SW480 (cell line): ENCODE data around the gene CUZD1.
A peak's percentile ranks its signal among the peaks of the same experiment; 100 is the strongest.

ENCODE experiments used
- DNase-seq: peaks from one replicate; pipeline ENCODE4 v3.0.0-alpha.2; 2016; ENCODE audit warnings: low spot score

Gene CUZD1

DNA sequence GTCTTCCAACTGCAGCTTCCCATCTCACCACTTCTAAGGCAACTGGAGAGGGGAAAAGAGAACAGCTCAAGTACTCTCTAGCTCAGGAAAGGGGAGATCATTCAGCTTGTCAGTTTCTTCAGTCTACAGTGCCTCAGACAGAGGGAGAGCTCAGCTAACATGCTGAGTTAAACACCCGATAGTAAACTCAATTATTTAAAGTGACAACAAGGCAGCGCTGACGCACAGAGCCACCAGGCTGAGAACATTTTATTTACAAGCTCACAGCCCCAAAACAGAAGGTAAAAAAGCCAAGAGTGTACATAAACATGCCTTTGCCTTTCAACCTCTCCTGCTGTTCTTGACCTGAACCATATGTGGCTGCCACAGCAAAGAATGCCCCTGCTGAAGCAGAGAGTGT lies 10.1 kb upstream of the CUZD1 start:
- no peak for DNase-seq

DNA sequence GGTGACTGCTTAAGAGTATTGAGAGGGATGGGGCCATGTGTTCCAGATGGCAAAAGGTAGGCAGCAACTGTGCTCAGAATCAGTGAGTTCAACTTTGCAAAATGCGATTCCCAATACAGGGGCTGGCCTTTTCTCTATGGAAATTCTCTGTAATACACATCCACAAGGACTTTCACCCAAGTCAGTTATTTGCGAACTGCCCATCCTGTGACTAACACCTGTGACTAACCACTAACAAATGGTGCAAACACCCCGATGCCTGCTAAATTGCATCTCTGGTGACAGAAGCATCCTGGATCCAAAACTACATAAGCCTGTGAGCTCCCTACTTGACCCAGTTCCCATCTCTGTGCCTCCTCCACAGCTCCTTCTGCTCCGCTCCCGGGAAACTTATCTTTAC lies 9.0 kb upstream of the CUZD1 start:
- no peak for DNase-seq

DNA sequence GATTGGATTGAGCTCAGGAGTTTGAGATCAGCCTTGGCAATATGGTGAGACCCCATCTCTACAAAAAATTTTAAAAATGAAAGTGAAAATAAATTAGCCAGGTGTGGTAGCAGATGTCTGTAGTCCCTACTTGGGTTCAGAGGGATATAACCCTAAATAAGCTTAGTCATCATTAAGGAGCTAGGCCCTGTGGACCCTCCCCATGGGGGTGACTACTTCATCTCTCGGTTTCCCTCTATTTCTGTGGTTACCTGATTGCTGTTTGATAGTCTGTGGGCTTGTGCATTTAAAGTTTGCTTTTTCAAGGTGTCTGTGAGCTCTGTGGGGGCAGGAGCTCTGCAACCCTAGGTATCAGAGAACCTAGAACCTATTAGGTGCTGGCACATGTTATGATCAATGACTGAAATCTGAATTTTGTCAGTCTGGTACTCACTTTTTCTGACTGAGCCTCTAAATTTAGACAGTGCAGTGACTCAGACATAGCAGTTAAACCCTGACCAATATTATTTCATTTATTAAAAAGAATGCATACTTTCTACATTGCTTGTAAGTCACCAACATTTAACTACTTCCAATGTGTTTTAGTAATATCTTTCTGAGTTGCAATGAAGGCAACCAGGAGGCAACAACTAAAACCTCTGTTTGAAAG lies 8.1 kb upstream of the CUZD1 start:
- no peak for DNase-seq

DNA sequence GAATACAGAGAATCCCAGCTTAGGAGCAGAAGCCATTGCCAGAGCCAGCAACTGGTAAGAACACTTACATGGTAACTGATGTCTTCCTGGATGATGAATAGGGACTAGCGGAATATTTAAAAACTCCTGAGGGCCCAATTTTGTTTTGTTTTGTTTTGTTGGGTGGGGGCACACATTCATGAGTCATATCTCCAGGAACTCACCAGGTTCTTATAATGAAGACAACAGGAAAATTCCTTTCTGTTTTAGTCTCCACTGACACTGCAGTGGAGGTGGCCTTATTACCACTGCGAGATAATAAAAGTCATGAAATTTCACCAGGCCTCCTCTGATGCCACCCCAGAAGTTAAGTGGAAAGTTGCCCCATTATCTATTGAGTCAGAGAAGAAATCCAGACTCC lies 6.6 kb upstream of the CUZD1 start:
- no peak for DNase-seq

- DNase-seq, result no peak
These were observed 5.3 kb upstream of the CUZD1 start for GRCh38 chr10:122850705-122851640.

DNA sequence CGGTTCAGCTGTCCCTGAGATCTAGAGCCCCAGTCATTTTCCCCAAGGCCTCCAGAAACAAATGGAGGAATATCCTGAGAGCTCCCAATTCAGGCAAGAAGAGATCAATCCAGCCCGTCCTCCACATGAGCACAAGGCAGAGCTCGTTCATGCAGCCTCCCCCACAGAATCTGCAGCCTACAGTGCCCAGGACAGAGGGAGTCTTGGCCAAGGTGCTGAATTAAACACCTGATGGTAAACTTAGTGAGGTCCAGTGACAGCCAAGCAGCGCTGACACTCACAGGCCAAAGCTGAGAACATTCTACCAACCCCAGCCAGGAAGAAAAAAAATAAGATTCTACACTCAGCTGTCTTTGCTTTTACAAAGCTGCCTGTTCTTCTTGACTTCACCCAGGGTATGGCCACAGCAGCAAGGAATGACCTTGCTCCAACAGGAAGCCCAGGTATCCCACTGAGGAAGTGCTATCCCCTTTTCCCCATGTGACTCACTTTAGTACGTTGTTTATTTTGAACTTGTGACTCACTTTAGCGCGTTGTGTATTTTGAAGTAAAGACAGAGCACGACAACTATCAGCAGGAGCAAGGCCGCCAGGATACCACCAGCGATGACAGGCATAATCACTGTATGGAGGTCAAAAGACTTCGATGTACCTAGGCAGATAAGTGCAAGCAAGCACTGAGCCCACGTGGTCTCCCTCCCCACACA lies 4.4 kb upstream of the CUZD1 start:
- no peak for DNase-seq

DNA sequence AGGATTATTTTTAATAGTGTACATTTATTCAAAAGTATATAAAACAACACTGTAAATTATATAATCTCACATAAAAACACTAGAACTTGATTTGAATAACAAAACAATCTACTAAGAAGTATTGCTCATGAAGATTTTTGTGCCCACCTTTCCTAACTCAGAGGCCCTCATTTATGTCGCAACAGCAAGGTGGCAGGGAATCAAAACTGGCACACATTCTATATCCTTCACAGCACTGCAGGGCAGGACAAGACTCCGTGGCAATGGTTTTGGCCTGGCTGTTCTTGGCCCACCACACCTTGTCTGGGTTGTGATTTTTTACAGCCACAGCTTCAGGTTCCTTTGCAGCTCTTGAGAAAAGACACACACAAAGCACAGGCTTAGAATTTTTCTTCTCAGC lies 3.4 kb upstream of the CUZD1 start:
- no peak for DNase-seq

DNA sequence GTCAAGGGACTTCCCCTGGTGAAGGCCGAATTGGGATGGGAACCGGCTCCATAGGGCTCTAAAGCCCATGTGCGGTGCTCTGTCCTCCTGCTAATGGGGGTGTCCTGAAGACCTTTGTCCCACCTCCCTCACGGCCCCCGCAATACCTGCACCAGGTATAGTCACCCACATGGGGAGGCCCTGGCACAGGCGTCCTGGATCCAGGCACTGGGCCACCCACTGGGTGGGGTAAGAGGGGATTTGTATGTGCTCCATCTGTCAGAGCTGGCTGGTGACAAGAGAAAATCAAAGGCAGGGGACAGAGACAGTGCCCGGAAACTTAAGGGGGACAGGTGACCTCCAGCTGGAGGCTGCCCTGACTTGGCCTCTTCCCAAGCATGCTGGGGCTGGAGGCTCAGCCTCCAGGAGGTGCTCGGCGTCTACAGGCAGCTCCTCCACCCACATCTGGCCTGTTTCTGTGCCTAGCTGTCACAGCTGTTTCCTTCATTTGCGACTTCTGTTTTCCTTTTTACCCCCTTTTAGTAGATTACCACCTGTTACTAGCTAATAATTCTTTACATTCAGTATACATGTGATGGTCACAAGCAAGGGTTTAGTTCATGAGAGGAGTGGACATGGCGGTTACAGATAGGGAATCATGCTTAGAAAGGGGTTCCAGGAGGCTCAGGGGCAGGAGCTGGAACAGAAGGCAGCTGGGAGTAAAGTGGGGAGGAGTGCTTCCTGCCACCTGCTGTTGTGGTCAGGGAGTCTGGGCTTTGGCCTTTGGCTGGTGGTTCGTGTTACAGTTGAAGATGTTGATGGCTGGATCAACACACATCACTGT lies 2.3 kb upstream of the CUZD1 start:
- DNase-seq, result peak; percentile 31

DNA sequence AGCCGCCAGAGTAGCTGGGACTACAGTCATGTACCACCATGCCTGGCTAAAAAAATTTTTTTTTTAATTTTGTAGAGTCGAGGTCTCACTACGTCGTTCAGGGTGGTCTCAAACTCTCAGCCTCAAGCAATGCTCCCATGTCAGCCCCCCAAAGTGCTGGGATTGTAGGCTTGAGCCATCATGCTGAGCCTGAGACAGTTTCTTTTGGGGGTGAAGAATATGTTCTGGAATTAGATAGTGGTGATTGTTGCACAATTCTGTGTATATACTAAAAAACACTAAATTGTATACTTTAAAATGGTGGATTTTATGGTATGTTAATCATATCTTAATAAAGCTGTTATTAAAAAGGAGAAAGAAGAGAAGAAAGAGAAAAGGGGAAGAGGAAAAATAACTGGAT lies 1.5 kb downstream of the CUZD1 start:
- DNase-seq, result no peak

- DNase-seq, result no peak
These were observed 4.1 kb downstream of the CUZD1 start for GRCh38 chr10:122841569-122841968.

DNA sequence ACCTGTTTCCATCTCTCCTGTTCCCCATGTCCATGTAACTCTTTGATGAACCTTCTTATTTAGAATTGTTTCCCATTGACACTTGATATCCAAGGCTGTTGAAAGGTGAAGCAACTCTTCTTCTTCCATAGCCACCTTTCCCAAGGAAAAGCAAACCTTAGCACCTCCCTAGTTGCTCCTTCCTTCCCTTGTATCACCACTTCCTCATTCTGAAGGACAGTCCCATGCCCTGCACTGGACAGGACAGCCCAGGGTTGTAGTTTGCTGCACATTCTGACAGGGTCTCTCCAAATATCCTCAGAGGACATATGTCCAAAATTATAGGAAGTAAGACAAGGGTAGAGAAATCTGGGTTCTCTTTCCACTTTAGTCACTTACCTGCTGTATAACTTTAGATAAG lies 6.2 kb downstream of the CUZD1 start:
- DNase-seq, result no peak

DNA sequence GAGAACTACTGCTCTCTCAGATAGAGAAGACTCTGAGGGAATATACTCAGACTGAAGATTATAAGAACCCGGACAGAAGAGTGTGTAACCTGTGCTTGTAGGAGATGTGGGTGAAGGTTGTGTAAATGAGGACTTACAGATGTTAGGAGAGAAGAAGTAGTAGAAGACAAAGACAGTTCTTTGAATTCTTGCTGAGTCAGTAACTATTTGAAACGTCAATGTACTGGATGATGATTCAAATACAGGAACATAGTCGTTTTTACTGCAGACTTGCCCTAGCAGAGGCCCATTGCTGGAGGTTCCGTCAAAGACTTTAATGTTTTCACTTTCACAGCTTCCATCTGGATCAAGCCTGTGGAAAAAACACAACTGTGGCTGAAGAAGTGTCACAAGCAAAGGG lies 6.8 kb downstream of the CUZD1 start:
- no peak for DNase-seq

GRCh38 chr10:122835908-122836307 lies 9.7 kb downstream of the CUZD1 start:
- no peak for DNase-seq

DNA sequence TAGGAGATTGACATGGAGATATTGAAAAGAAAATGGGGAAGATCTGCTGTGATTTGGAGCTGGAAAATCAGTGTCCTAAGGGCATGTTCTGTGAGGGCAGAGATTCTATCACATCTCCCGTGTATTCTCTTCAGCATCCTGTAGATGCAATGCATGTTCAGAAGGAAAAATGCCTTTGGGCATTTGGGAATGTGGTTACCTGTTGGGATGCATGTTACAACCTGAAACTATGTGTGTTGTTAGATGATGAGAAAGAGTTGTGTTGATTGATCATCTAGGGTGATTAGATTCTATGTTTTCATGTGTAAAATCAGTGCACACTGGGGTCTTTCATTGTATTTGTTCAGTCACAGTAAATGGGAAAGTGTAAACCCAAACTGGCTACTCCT lies 14.7 kb downstream of the CUZD1 start:
- DNase-seq, result no peak

DNA sequence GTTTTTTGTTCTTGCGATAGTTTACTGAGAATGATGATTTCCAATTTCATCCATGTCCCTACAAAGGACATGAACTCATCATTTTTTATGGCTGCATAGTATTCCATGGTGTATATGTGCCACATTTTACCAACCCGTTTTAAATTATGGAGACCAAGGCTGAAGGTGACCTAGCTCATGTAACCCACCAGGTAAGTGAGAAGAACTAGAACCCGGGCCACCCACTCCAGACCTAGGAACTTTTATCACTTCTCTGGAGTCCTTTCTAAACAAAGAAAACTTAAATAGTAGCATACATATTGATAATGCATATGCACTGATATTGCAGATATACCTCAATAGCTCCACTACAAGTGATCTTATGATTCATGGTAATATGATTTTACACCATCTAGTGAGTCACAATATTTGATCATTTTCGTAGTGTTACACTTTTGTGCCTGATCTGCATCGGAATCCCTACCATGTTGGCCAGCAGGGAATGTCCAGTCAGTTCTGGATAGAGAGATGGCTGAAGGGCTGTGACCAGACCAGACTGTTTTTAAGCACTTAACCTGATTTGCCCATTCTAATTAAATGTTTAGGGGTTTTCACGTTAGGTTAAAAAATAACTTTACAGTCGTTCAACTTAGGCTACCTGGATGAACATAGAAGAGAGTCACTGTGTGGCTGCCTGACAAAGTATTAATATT lies 15.2 kb downstream of the CUZD1 start:
- no peak for DNase-seq

GRCh38 chr10:122829454-122829853 lies 16.2 kb downstream of the CUZD1 start:
- DNase-seq, result no peak

GRCh38 chr10:122828716-122829255 lies 16.9 kb downstream of the CUZD1 start:
- no peak for DNase-seq

DNA sequence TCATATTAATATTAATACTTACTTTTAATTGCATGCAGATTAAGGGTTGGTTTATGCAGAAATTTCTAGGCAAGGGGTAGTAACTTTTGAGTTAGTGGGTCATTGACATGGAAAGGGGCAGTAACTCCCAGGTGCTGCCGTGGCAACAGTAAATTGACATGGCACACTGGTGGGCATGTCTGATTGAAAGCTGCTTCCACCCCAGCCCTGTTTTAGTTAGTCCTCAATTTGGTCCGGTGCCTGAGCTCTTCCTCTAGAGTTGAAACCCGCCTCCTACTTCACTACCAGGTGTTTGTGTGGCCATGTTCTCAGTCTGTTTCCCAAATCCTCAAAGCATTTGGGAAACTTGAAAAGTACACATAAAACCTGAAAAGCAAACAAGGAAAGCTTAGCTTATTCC lies 18.4 kb downstream of the CUZD1 start:
- DNase-seq, result no peak

DNA sequence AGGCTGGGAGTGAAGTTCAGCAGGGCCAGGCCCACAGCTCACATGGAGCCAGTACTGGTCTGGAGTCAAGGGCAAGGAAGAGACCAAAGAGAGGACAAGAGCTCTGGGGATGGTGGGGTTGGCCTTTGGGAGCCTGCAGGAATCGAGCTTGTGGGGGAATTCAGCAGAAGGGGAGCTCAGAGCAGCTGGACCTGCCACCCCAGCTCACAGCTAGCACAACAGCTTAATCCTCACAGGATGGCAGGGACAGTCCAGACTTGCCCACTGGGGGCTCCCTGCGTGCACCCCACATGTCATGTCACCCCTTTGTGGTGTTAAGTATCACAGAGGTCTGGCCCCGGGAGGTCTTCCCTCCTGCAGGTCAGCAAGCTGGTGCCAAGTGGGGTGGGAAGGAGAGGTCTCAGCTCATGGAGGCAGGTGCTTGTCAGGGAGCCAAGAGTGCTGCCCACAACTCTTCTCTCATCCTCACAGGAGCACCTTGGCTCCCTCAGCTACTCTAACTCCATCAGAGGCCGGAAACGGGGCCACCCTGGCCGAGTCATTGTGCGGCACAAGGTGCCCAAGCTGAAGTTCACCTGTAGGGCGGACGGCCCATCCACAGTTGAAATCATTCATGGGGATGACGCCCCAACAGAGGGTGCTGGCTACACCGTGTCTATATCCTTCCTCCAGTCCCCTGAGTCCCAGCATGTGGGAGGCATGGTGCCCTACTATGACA lies 22.5 kb downstream of the CUZD1 start:
- no peak for DNase-seq

GRCh38 chr10:122821808-122822207 lies 23.8 kb downstream of the CUZD1 start:
- no peak for DNase-seq

GRCh38 chr10:122815458-122815857 lies 30.2 kb downstream of the CUZD1 start:
- DNase-seq, result no peak
